Measurements from ENCODE around the gene CTR9. TPM values are rescaled to one million over a fixed set of nuclear protein-coding genes. Genes with fewer than 3 reads are reported as not detected.

Gene CTR9
- total RNA-seq, 4 donors from 2014 or later = 28.6 to 34.1 (median 30.5) TPM

DNA sequence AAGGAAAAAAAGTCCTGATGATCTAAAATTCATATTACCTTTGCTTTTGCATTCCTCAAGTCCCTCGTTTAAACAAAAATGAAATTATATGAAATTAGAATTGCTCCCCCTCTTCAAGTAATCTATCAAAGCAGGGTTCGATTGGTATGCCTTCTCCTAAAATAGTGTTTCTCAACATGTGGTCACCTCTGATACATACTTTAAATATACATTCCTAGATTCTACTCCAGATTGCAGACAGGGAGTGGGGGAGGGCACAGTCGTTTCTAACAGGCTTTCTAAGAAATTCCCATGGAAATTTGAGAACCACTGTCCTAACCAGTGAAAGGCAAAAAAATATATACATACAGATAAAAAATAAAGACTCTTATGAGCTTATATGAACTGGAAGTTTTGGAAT lies 34.9 kb upstream of the CTR9 start:
- no peak overlapping the region for H3K27ac ChIP-seq
- no peaks in the 10 kb centered on the region for H3K9me3 ChIP-seq
- 49% methylated on average over 3 of the region's 3 CpGs for WGBS
- TF ChIP-seq POLR2AphosphoS5 (IDR thresholded peaks at IDR 0.05) = no peak
- H3K27me3 ChIP-seq = no peaks in the 10 kb centered on the region
- no peaks in the 10 kb centered on the region for H3K4me1 ChIP-seq
- H3K4me3 ChIP-seq = no peak overlapping the region
- no peak for DNase-seq (ENCODE audit: low spot score in 2 of 2)
- H3K36me3 ChIP-seq = no peaks in the 10 kb centered on the region

DNA sequence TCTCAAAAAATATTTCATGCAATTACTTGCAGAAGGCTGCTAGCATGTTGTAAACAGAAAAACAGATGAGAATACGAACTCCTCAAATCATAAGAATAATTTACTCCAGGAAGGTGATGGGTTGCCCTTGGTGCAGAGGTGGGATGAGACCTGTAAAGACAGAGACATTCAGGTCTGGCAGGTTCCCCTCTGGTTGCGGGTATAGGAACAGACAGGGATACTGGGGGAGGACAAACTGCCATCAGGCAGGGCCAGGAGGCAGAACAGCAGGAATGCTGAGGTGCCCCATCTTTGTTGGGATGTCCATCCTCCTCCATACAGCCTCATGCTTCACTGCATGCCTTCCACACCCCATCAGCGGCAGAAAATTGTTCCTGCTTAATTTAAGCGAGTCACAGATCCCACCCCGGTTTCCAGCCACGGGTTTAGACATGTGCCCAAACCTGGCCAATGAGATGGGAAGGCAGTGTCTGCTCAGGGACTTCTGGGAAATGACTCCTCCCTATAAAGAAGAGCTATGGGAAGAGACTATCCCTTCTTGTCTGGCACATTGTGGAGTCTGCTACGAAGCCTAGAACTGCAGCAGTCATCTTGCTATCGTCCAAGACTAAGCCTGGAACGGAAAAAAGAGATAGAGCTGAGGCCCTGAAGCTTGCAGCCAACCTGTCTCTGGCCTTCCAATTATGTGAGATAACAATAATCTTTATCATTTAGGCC lies 34.3 kb upstream of the CTR9 start:
- Histone ChIP-seq H3K9me3 (no peaks in the 10 kb centered on the region), H3K36me3 (no peaks in the 10 kb centered on the region), H3K4me3 (no peak overlapping the region), H3K27me3 (no peaks in the 10 kb centered on the region), H3K4me1 (no peaks in the 10 kb centered on the region), H3K27ac (no peak overlapping the region)
- WGBS = 70% methylated on average over 9 of the region's 9 CpGs
- no peak for DNase-seq (ENCODE audit: low spot score in 2 of 2)
- TF ChIP-seq, protein P1, sequence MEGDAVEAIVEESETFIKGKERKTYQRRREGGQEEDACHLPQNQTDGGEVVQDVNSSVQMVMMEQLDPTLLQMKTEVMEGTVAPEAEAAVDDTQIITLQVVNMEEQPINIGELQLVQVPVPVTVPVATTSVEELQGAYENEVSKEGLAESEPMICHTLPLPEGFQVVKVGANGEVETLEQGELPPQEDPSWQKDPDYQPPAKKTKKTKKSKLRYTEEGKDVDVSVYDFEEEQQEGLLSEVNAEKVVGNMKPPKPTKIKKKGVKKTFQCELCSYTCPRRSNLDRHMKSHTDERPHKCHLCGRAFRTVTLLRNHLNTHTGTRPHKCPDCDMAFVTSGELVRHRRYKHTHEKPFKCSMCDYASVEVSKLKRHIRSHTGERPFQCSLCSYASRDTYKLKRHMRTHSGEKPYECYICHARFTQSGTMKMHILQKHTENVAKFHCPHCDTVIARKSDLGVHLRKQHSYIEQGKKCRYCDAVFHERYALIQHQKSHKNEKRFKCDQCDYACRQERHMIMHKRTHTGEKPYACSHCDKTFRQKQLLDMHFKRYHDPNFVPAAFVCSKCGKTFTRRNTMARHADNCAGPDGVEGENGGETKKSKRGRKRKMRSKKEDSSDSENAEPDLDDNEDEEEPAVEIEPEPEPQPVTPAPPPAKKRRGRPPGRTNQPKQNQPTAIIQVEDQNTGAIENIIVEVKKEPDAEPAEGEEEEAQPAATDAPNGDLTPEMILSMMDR (IDR thresholded peaks at IDR 0.05) = no peak
- no peak for TF ChIP-seq POLR2AphosphoS5 (IDR thresholded peaks at IDR 0.05)
- TF ChIP-seq POLR2A (IDR thresholded peaks at IDR 0.05) = no peak
- TF ChIP-seq EP300 (IDR thresholded peaks at IDR 0.05) = no peak

DNA sequence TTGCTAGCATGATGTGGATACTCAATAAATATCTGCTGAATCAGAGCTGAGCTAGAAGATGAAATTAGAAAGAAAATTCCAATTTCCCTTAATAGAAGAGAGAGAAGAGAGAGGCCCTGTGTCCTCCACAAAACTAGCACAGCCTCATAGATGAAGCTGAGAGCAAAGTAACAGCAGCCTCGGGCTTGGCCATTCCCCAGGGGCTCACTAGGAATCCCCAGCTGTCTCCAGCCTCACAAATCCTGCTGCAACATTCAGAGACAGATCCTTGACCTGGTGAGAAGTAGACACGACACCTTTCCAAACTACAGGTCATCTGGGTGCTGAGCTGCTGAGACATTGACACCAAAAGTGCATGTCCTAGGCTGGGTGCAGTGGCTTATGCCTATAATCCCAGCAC lies 31.4 kb upstream of the CTR9 start:
- no peaks in the 10 kb centered on the region for H3K9me3 ChIP-seq
- WGBS = 82% methylated on average over 2 of the region's 2 CpGs
- H3K27ac ChIP-seq = no peak overlapping the region
- TF ChIP-seq, protein P1 (IDR thresholded peaks at IDR 0.05) = no peak
- TF ChIP-seq POLR2A (IDR thresholded peaks at IDR 0.05) = no peak
- TF ChIP-seq POLR2AphosphoS5 (IDR thresholded peaks at IDR 0.05) = no peak
- TF ChIP-seq EP300 (IDR thresholded peaks at IDR 0.05) = no peak
- H3K4me1 ChIP-seq = no peaks in the 10 kb centered on the region
- H3K4me3 ChIP-seq = no peak overlapping the region
- H3K27me3 ChIP-seq = no peaks in the 10 kb centered on the region
- H3K36me3 ChIP-seq = no peaks in the 10 kb centered on the region
- no peak for DNase-seq (ENCODE audit: low spot score in 2 of 2)

DNA sequence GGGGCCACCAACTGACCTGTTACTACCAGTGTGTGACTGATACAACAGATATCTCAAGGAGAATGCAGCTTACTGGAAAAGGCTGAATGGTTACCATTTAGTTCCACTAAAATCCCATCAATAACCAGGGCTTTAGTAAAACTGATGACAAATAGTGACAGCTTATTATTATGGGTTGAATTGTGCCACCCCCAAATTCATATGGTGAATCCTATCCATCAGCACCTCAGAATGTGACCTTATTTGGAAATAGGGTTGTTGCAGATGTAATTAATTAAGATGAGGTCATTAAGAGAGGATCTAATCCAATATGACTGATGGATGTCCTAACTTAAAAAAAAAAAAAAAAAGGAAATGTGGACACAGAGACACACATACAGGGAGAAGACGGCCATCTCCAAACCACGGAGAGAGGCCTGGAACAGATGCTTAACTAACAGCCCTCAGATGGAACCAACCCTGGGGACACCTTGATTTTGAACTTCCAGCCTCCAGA lies 30.1 kb upstream of the CTR9 start:
- WGBS = 69% methylated on average over 2 of the region's 2 CpGs
- no peaks in the 10 kb centered on the region for H3K36me3 ChIP-seq
- H3K4me1 ChIP-seq = no peaks in the 10 kb centered on the region
- no peaks in the 10 kb centered on the region for H3K9me3 ChIP-seq
- no peak for DNase-seq (ENCODE audit: low spot score in 2 of 2)
- TF ChIP-seq, protein P1 (IDR thresholded peaks at IDR 0.05) = no peak
- TF ChIP-seq POLR2AphosphoS5 (IDR thresholded peaks at IDR 0.05) (no peak), POLR2A (IDR thresholded peaks at IDR 0.05) (no peak), EP300 (IDR thresholded peaks at IDR 0.05) (no peak)
- no peak overlapping the region for H3K4me3 ChIP-seq
- no peaks in the 10 kb centered on the region for H3K27me3 ChIP-seq
- H3K27ac ChIP-seq = no peak overlapping the region

DNA sequence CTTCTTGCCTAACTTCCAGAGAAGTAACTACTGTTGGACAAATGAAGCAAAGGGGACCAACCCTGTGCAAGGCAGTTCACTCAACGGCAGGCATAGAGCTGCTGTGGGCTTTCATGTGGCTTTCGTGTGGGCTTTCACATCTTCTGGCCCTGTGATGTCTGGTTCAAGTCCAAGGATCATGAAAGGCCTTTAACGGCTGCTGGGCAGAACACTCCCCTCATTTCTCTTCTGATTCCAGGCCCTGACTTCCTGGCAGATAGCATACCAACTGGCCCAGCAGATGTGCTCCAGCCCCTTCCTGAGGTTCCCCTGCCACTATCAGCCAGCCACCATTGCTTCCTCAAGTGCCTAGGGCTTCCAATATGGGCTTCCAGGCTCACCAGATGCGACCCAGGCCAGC lies 28.7 kb upstream of the CTR9 start:
- TF ChIP-seq EP300 (IDR thresholded peaks at IDR 0.05) = no peak
- TF ChIP-seq POLR2A (IDR thresholded peaks at IDR 0.05) = no peak
- TF ChIP-seq, protein P1 (IDR thresholded peaks at IDR 0.05) = no peak
- TF ChIP-seq POLR2AphosphoS5 (IDR thresholded peaks at IDR 0.05) = no peak
- Histone ChIP-seq H3K9me3 (no peaks in the 10 kb centered on the region), H3K27me3 (no peaks in the 10 kb centered on the region), H3K4me3 (no peak overlapping the region), H3K4me1 (no peaks in the 10 kb centered on the region), H3K27ac (no peak overlapping the region), H3K36me3 (no peaks in the 10 kb centered on the region)
- no peak for DNase-seq (ENCODE audit: low spot score in 2 of 2)
- WGBS = 51% methylated on average over 4 of the region's 4 CpGs

Measured in suprapubic skin (tissue), 4 donors.